Esophagus mucosa (tissue), 1 donor: Measurements from ENCODE around the gene UBC. TPM values are rescaled to one million over a fixed set of nuclear protein-coding genes. Genes with fewer than 3 reads are reported as not detected.
"Not testable (repeated sequence)": the region's sequence is repeated elsewhere in the genome, so short reads cannot be mapped to it uniquely, and the experiment has no call there.

Experiments
- ATAC-seq: fragments of 200-7000 bp; cut with Tn5 transposase; one replicate; pipeline ENCODE4 v1.9.1; 2020
- total RNA-seq: library from RNA; stranded (reverse); gene quantifications from one replicate; pipeline ENCODE4 v1.2.4, GENCODE V29; 2023
- donor health status: DM: yes; HTN: yes; CAD: no.

UBC gene
- total RNA-seq = 1,223 TPM

DNA sequence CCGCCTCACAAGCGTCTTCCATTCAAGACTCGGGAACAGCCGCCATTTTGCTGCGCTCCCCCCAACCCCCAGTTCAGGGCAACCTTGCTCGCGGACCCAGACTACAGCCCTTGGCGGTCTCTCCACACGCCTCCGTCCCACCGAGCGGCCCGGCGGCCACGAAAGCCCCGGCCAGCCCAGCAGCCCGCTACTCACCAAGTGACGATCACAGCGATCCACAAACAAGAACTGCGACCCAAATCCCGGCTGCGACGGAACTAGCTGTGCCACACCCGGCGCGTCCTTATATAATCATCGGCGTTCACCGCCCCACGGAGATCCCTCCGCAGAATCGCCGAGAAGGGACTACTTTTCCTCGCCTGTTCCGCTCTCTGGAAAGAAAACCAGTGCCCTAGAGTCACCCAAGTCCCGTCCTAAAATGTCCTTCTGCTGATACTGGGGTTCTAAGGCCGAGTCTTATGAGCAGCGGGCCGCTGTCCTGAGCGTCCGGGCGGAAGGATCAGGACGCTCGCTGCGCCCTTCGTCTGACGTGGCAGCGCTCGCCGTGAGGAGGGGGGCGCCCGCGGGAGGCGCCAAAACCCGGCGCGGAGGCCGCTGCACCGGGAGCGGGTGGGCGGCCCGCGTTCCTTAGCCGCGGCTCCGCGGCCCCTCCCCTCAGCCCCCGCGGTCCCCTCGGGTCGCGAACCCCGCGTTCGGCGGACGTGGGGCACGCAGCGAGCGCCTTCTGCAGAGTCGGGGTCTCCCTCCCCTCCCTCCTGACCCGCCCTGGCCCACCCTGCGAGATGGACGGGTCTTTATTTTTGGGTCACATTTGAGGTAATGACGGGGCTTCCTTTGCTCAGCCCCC is at the start of gene UBC:
Gene UBC (minus strand): TSS at position 259 of the 847 bp plus-strand sequence. CDS start 879 bp downstream, outside the sequence.
- ATAC-seq = peak; percentile 54

DNA sequence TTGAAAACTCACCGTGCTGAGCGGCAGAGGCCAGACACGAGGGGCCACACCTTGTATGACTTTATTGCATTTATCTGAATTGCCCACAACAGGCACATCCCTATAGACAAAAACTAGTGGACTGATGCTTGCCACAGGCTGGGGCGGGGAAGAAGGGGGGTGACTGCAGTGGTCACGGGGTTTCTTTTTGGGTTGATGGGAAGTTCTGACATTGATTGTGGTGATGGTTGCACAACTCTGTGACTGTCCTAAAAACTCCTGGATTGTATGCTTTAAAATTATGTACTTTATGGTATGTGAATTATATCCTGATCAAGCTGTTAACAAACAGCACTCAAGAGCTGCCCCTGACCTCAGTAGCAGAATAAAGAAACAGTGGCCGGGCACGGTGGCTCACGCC is 48.8 kb upstream of the UBC start:
- ATAC-seq = no peak

DNA sequence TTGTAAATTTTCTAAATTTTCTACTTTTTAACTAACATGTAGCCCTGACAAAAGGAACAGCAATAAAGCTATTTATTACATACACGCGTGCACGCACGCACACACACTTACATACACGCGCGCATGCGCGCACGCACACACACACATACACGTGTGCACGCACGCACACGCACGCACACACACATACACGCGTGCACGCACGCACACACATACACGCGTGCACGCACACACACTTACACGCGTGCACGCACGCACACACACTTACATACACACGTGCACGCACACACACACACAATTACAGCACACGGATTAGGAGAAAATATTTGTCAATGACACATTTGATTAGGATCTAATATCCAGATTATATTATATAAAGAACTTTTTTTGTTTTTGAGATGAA is 46.6 kb upstream of the UBC start:
- no peak for ATAC-seq

DNA sequence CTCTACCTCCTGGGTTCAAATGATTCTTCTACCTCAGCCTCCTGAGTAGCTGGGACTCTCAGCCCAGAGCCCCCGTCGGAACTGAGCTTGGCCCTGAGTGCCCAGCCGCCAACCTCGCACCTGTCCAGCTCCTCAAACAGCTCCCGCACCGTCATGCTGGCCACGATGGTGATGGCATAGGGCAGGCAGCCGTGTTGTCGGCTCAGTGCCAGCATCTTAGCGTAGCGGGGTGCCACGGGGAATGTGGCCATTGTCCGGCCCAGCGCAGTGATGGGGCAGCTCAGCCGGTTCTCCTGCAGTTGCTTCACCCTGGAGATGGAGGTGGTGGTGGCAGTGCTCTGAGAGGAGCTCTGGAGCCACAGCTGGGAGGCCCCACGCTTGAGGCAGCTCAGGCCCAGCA is 42.1 kb upstream of the UBC start:
- ATAC-seq = no peak

DNA sequence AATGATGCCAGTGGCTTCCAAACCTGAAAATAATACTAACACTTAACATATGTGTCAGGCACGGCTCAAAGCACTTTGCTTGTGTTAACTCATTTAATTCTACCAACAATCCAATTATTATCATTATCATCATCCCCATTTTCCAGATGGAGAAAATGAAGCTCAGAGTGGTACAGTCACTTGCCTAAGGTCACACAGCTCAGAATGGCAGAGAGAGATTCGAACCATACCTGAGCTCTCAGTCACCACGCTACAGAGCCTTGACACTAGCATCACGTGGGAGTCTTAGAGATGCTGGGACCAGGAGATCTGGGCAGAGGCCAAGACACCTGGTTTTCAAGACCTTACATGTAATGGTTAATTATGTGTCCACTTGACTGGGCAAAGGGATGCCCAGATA is 40.3 kb upstream of the UBC start:
- no peak for ATAC-seq

DNA sequence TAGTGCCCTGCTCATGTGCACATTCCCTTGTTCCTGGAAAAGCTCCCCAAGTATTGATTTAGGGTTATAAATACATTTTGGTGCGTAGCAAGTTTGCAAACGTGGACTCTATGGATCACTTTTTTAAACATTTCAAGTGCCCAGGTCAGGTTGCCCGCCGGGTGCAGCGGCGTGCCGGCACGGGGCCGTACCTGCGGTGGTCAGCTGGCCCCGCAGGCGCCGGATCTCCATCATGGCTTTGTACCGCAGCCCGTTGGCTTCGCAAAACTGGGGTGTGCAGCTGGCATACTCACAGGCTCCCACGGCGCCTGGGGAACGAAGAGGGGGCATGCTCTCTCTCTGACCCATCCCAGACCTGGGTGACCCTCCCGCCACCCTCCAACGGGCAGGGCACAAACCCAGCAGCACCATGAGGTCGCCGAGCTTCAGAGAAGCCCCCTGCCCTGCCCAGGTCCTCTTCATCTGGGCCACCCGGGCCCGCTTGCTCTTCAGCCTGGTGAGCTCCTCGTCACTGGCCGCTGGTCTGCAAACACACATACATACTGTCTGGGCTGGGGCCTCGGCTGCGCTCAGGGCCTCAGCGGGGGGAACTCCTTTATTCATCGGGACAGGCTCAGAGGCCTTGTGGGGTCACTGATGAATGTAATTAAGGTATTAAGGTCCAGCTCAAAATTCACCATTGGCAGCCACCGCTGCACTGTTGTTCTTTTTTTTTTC is 39.4 kb upstream of the UBC start:
- ATAC-seq = peak; percentile 5

DNA sequence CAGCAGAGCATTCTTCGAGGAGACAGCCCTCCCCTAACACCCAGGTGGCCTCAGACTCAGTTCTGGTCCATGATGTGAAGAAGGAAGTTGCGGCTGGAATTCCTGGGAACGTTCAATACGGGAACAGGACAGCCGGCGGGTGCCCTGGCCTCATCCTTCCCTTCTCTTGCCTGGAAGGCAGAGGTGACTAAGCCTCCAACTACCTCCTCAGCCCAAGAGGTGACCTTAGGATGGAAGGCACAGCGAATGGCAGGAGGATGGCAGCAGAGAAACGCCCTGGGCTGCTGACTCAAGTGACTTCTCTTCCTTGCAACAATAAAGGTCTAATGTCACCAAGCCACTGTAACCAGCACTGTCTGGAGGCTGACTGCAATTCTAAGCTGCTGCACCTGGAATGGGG is 38.4 kb upstream of the UBC start:
- ATAC-seq = no peak

DNA sequence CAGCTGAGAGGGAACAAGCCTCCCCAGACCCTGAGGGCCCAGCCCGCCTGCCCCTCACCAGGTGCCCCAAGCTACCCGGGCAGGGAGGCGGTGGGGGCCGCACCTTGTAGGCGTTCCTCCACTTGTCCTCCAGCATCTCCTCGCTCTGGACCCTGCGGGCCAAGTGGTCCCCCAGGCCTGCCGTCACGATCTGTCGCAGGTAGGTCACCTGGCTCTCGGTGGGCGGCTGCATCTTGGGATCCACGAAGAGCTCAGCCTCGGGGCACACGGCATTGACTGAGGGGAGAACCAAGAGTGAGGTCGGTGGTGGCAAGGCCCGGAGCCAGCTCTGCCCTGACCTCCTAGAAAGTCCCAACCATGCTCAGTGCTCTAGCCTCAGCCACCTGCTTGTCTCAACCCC is 37.8 kb upstream of the UBC start:
- ATAC-seq = peak; percentile 4

DNA sequence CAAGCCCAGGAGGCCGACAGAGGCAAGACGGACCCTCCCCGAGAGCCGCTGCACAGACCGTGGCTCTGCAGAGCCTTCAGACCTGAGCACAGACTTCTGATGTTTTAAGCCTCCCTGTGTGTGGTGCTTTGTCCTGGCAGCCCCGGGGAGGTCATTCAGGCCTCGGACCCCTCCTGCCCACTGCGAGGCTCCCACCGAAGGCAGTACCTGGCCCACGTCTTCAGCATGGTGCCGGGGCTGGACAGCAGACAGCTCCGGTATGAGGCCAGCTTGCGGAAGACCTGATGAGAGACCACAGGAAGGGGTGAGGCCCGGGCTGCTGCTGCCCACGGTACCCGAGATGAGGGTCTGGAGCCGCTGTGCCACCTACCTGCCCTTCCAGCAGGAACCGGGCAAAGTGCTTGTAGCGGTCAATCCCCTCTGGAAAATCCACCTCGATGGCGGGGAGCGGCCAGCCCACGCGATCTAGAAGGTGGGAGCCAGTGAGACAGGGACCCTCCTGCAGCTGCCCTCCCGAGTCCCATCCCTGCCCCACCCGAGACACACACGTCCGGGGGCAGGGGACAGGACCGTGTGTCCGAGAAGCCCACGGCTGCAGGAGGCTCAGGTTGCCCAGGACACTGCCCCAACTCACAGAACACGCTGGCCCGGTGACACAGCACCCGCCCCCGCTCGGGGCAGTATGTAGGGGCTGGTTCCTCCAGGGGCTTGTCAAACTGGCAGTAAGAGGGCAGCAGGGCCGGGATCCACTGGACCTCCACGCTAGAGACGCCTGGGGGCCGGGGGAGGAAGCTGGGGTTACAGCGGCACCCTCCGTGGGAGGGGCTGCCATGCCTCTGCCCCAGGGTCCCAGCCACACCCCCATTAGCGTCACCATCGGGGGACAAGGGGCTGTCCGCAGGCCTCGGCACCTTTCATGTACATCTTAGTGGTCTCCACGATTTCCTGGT is 35.6 kb upstream of the UBC start:
- ATAC-seq = no peak

DNA sequence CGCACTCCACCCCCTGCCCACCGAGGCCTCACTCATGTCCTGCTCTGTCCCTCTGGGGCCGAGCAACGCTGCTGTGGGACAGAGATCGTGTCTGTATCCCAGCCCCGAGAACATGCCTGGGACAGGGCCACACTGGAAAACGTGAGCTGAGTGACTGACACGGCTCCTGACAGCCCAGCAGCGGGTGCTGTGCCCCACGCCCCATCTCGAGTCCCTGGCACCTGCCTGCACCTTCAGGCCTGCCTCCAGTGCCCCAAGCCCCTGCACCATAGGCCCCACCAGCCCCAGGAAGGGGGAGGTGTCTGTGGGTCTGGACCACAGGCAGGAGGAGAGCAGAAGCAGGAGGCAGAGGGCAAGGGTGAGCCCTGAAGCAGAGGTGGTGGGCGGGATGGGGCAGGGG is 34.6 kb upstream of the UBC start:
- ATAC-seq = no peak

DNA sequence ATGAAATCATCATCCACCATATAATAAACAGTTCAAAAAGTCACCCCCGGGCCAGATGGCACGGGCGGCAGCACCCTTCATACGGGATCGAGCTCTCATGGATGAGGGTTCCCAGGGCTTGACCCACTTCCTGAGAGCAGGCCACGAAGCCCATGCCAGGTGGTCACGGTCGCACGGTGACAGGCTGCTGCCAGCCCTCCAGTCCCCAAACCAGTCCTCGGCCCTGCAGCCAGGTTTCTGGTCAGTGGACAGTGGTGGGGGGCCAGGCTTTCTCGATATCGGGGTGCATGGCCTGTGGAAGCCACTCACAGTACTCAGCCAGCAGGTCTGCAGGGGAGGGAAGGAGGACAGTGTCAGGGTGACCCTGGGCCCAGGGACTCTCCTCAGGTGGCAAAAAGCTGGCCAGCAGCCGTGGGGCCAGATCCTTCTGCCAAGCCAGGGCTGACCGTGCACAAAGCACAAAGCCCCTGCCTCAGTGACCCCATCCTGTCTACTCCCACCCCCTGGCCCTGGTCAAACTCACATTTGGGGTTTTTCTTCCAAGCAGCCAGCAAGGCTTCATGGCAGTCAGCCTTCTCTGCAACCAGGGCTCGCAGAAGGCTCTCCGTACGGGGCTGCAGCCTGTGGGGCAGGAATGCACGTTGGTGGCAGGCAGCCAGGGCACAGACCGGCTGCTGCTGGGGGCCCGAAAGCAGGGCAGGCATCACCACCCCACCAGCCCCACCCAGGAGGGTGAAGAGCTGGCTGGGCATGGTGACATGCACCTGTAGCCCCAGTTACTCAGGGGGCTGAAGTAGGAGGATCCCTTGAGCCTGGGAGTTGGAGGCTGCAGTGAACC is 33.3 kb upstream of the UBC start:
- ATAC-seq = no peak

DNA sequence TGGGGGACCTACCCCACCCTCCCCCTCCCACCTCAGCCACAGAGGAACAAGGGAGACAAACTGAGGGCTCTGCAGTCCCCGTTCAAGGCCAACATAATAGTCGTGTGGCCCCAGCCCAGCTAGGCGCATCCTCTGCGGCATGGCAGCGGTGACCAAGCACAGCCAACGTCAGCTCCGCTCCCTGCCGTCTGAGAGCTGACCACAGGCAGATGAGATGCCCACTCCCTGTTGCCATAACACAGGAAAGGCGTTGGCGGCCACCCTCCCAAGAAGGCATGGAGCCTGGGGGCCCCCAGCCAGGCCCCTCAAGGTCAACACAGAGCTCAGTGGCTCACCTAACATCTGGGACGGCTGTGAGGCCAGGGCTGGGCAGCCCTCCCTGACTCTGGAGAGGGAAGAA is 32.6 kb upstream of the UBC start:
- no peak for ATAC-seq

DNA sequence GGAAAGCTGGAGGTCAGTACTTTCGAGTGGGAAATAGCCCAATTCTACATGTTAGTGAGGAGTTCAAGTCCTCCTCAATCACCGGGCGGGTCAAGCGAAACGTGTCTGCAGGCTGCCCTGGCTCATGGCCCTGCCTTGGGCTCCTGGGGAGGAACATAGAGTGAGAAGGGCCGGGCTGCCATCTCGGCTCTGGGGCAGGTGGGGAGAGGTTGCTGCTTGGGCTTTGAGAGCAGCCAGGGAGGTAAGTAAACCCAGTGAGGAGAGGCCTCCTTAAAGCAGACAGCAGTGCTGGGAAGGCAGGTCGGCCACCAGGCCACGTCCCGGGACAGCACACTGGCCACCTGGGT is 32.0 kb upstream of the UBC start:
- no peak for ATAC-seq

DNA sequence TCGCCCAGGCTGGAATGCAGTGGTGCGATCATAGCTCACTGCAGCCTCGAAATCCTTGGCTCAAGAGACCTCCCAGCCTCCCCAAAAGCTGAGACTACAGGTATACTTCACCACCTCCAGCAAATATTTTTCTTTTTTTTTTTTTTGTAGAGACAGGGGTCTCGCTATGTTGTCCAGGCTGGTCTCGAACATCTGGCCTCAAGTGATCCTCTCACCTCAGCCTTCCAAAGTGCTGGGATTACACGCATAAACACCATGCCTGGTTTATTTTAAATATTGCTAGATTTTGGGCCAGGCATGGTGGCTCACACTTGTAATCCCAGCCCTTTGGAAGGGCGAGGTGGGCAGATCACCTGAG is 26.7 kb upstream of the UBC start:
- no peak for ATAC-seq

DNA sequence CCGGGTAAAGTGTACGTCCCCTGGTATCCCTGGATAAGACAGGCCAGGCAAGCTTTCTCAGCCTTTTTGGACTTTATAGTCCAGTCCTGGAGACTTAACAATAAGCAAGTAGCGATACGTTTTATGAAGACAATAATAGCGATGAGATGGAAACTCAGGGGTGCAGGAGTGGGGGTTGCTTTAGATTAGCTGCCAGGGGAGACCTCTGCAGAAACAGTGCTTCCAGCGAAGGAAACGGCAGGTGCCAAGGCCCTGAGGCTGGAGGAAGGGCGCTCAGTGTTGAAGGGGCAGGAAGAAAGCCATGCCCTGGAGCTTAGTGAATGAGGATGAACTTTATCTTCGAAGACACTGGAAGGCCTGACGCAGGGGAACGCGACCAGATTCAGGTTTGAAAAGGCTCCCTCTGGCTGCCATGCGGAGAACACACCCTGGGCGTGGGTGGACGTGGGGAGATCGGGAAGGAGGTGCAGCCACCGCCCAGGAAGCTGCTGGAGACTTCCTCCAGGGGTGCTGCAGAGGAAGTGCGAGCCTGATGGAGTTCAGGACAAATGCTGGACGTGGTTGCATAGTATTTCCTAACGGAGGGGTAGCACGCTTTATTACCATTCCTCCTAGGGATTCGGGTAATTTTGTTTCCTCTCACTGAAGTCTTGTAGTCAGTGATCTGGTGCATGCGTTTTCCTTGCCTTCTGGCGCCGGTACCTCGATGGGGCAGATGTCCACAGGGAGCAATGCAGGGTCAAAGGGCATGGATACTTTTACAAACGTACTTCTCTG is 26.1 kb upstream of the UBC start:
- peak; percentile 81 for ATAC-seq

DNA sequence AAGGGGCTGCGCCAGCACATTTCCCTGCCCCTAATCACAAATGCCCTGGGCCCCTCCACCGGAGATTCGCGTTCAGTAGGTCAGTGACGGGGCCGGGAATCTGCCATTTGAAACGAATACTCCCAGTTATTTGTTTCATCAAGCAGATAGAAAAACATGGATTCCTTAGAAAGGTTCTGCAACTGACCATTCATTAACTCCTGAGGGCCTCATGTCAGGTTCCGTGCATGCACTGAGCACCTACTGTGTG is 25.6 kb upstream of the UBC start:
- peak; percentile 5 for ATAC-seq

DNA sequence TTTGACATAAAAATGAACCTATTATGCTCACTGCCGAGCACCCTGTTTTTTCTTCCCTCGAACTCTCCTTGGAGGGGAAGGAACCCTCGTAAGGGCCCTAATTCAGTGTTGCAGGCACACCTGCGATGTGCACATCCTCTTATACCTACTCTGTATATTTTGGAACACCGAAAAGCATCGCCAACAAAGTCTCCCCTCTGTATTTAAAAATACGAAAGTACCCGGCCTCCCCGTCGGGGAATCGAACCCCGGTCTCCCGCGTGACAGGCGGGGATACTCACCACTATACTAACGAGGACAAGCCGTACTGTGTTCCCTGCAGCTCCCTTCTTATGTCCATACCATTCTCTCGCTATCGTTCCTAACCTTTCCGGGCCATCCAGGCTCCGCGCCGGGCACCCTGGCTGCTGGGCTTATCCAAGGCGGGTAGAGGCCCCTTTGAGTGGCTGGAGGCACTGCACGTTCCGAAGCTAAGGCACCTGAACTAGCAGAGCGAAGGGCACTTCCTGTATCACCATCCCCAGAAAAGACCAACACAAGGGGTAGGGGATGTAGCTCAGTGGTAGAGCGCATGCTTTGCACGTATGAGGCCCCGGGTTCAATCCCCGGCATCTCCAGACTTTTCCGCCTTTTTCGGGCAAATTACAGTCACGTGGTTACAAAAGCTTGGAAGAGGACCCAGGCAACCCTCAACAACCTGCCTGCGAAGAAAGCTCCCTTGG is 25.1 kb upstream of the UBC start:
- peak; percentile 84 for ATAC-seq

DNA sequence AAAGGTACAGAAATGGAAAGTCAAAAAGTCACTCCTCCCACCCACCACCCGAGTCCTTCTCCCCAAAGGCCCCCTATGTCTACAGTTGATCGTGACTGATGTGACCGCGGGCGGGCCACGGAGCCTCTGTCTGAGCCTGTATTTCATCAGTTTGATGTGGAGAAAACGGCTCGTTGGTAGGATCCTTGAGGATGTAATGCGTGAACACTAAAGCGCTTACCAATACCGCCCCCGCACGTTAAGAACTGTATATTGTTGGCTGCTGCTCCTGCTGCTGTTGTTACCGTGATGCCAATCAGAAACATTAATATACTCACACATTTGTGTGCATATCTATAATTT is 24.6 kb upstream of the UBC start:
- peak; percentile 58 for ATAC-seq

DNA sequence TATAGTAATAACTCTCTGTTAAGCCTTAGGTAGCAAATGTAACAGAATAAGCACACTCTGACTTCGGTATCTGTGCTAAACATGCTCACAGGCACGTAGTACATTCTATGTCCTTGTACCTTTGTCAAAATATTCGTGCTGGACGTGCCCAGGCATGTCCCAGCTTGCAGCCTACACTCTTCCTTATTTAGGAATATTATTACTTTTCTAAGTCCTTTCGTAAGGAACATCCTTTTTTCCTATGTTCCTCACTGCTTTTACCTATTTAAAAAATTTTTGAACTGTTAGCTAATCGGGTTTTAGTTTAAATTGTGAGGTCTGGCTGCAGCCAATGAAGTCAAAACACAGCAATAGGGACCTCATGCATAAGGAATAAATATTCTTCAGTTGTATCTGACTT is 24.1 kb upstream of the UBC start:
- peak; percentile 46 for ATAC-seq

DNA sequence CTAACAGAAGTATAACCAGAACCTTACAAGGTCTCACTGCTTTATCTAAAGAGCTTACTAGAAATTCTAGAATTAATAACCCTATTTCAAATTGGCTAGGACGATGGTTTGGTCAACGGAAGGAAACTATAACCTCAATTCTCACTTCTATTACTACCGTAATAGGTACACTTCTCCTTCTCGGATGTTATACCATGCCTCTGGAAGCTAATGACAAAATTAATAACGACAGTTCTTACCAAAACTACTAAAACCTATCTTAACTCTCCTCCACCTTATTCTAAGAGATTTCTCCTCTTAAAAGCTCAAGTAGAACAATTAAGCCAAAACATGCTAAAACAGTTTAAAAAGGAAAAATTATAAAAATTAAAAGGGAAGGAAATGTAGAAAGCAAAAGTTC is 23.7 kb upstream of the UBC start:
- ATAC-seq = no peak

DNA sequence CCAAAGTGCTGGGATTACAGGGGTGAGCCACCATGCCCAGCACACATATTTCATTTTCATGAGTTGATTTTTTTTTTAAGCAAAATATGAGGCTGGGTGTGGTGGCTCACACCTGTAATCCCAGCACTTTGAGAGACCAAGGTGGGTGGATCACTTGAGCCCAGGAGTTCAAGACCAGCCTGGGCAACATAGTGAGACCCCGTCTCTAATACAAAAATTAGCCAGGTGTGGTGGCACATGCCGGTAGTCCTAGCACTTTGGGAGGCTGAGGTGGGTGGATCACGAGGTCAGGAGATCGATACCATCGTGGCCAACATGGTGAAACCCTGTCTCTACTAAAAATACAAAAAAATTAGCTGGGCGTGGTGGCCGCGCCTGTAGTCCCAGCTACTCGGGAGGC is 17.1 kb upstream of the UBC start:
- ATAC-seq = not testable (repeated sequence)
